Tibial artery (tissue), 4 donors: ENCODE data around the gene PCDHGB2.

Experiments
- DNase-seq, 2 donors: peaks; one replicate each; pipeline ENCODE4 v3.0.0-alpha.2; 2019
- H3K27ac ChIP-seq, 2 donors: fragments of 200-600 bp; sonication (generic) in 1 of 2; 1 replicate in 1 of 2; 2 replicates in 1 of 2; pipeline ENCODE4 v1.5.1; 2018 to 2019; ENCODE audit warnings: mild to moderate bottlenecking in 1 of 2
- H3K27me3 ChIP-seq, 2 donors: fragments of 200-600 bp; sonication (generic) in 1 of 2; one replicate each; pipeline versions ENCODE4 v1.5.1 to v1.6.0; 2016 to 2019
- H3K36me3 ChIP-seq, 3 donors: fragments of 200-600 bp; sonication (generic) in 2 of 3; one replicate each; pipeline ENCODE4 v1.5.1; 2016 to 2019; ENCODE audit warnings: mild to moderate bottlenecking in 2 of 3
- H3K4me1 ChIP-seq, 4 donors: fragments of 200-600 bp; sonication (generic) in 2 of 4; 1 replicate in 3 of 4; 2 replicates in 1 of 4; pipeline ENCODE4 v1.5.1; 2016 to 2019
- H3K4me3 ChIP-seq, 2 donors: fragments of 200-600 bp; sonication (generic) in 1 of 2; 1 replicate in 1 of 2; 2 replicates in 1 of 2; pipeline ENCODE4 v1.5.1; 2018 to 2019; ENCODE audit warnings: mild to moderate bottlenecking in 2 of 2
- H3K9me3 ChIP-seq, 3 donors: fragments of 200-600 bp; sonication (generic) in 1 of 3; one replicate each; pipeline ENCODE4 v1.5.1; 2016 to 2019
- intact Hi-C: fragments of 100-400 bp; cut with DNase I; formaldehyde crosslinking; loops from one replicate; pipeline ENCODE4 v1.15.0; 2023; ENCODE audit warnings: low total_unique reads
- TF ChIP-seq, protein P1 (sequence below), 2 experiments: fragments of 200-600 bp in 1 of 2; fragments of 450-650 bp in 1 of 2; IDR thresholded peaks; one replicate each; pipeline ENCODE4 v1.5.1; 2017 to 2019; ENCODE audit warnings: antibody characterized with exemption in 2 of 2, mild to moderate bottlenecking in 1 of 2, moderate library complexity in 1 of 2

The PCDHGB2 gene

GRCh38 chr5:141355641-141356040, 4.2 kb upstream of the PCDHGB2 start:
- H3K27me3 ChIP-seq = peaks cover 0 to 3% of the 10 kb centered on the region in 2 donors
- intact Hi-C loops = no loop called here
- no peak for DNase-seq
- H3K9me3 ChIP-seq = peaks cover 0 to 100% (median 88%) of the 10 kb centered on the region in 3 donors
- H3K4me1 ChIP-seq = no peaks in the 10 kb centered on the region
- TF ChIP-seq, protein P1, sequence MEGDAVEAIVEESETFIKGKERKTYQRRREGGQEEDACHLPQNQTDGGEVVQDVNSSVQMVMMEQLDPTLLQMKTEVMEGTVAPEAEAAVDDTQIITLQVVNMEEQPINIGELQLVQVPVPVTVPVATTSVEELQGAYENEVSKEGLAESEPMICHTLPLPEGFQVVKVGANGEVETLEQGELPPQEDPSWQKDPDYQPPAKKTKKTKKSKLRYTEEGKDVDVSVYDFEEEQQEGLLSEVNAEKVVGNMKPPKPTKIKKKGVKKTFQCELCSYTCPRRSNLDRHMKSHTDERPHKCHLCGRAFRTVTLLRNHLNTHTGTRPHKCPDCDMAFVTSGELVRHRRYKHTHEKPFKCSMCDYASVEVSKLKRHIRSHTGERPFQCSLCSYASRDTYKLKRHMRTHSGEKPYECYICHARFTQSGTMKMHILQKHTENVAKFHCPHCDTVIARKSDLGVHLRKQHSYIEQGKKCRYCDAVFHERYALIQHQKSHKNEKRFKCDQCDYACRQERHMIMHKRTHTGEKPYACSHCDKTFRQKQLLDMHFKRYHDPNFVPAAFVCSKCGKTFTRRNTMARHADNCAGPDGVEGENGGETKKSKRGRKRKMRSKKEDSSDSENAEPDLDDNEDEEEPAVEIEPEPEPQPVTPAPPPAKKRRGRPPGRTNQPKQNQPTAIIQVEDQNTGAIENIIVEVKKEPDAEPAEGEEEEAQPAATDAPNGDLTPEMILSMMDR (IDR thresholded peaks at IDR 0.05) = no peak
- peak overlapping the region in 1 of 2 donors; percentile 32 for H3K4me3 ChIP-seq
- peaks cover 0 to 18% (median 11%) of the 10 kb centered on the region in 3 donors for H3K36me3 ChIP-seq
- no peak overlapping the region for H3K27ac ChIP-seq

DNA sequence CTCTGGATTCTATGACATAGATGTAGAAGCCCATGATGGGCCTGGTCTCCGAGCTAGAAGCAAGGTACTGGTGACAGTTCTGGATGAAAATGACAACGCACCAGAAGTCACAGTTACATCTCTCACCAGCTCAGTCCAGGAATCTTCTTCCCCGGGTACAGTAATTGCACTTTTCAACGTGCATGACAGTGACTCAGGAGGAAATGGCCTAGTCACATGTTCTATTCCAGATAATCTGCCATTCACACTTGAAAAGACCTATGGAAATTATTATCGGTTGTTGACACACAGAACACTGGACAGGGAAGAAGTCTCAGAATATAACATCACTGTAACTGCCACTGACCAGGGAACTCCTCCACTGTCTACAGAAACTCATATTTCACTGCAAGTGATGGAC, 3.7 kb upstream of the PCDHGB2 start:
- H3K9me3 ChIP-seq = peaks cover 0 to 100% (median 88%) of the 10 kb centered on the region in 3 donors
- DNase-seq = no peak
- TF ChIP-seq, protein P1 (IDR thresholded peaks at IDR 0.05) = no peak
- peaks cover 0 to 19% (median 13%) of the 10 kb centered on the region in 3 donors for H3K36me3 ChIP-seq
- intact Hi-C loops = no loop called here
- no peak overlapping the region for H3K27ac ChIP-seq
- H3K4me1 ChIP-seq = no peaks in the 10 kb centered on the region
- H3K4me3 ChIP-seq = no peak overlapping the region
- peaks cover 0 to 3% of the 10 kb centered on the region in 2 donors for H3K27me3 ChIP-seq

DNA sequence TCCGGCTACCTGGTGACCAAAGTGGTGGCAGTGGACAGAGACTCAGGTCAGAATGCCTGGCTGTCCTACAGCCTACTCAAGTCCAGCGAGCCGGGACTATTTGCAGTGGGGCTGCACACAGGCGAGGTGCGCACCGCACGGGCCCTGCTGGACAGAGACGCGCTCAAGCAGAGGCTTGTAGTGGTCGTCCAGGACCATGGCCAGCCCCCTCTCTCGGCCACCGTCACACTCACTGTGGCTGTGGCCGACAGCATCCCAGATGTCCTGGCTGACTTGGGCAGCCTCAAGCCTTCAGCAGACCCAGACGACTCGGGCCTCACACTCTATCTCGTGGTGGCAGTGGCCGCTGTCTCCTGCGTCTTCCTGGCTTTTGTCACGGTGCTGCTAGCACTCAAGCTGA, 2.8 kb upstream of the PCDHGB2 start:
- intact Hi-C loops = no loop called here
- no peak for DNase-seq
- Histone ChIP-seq H3K27me3 (peaks cover 0 to under 1% of the 10 kb centered on the region in 2 donors), H3K9me3 (peaks cover 0 to 99% (median 88%) of the 10 kb centered on the region in 3 donors), H3K4me3 (no peak overlapping the region), H3K36me3 (peaks cover 0 to 24% (median 14%) of the 10 kb centered on the region in 3 donors), H3K27ac (no peak overlapping the region), H3K4me1 (no peaks in the 10 kb centered on the region)
- TF ChIP-seq, protein P1 (IDR thresholded peaks at IDR 0.05) = no peak

GRCh38 chr5:141360685-141361084, 891 bp downstream of the PCDHGB2 start:
- Histone ChIP-seq H3K9me3 (peaks cover 12 to 99% (median 91%) of the 10 kb centered on the region in 3 donors), H3K4me1 (no peaks in the 10 kb centered on the region), H3K36me3 (peaks cover 0 to 37% (median 34%) of the 10 kb centered on the region in 3 donors), H3K4me3 (no peak overlapping the region), H3K27me3 (peaks cover 0 to 3% of the 10 kb centered on the region in 2 donors), H3K27ac (no peak overlapping the region)
- TF ChIP-seq, protein P1 (IDR thresholded peaks at IDR 0.05) = no peak
- intact Hi-C loops = no loop called here
- no peak for DNase-seq

- Histone ChIP-seq H3K27ac (no peak overlapping the region), H3K36me3 (peaks cover 0 to 39% (median 34%) of the 10 kb centered on the region in 3 donors), H3K4me1 (no peaks in the 10 kb centered on the region), H3K27me3 (peaks cover 0 to 3% of the 10 kb centered on the region in 2 donors), H3K9me3 (peaks cover 21 to 99% (median 87%) of the 10 kb centered on the region in 3 donors), H3K4me3 (no peak overlapping the region)
- intact Hi-C loops = no loop called here
- TF ChIP-seq, protein P1 (IDR thresholded peaks at IDR 0.05) = no peak
- no peak for DNase-seq
These were observed 2.9 kb downstream of the PCDHGB2 start for GRCh38 chr5:141362719-141363118.
